IMR-90 (cell line): Measurements from ENCODE around the gene SCAMP2. TPM values are rescaled to one million over a fixed set of nuclear protein-coding genes. Genes with fewer than 3 reads are reported as not detected.

Source experiments
- ATAC-seq: fragments of 200-7000 bp; cut with Tn5 transposase; 2 replicates; pipeline ENCODE4 v1.9.1; 2020; ENCODE audit warnings: low read depth, mild to moderate bottlenecking, moderate library complexity
- BruUV-seq: library from RNA; stranded (reverse); fragments of 400-500 nt; replicated peaks from 2 replicates; lab custom pipeline; 2021; lab: Mats Ljungman, UMichigan
- CTCF ChIA-PET: fragments of 300-600 bp; formaldehyde crosslinking; extraction: SDS; loops from one replicate; lab custom pipeline; 2021; ENCODE audit warnings: antibody characterized with exemption; lab: Yijun Ruan, JAX
- POLR2A ChIA-PET: fragments of 300-600 bp; sonication (Branson Sonifier 250); formaldehyde crosslinking; loops from one replicate; lab custom pipeline; 2022; ENCODE audit warnings: antibody characterized with exemption; ENCODE audit not compliant: unreplicated experiment; lab: Charles Lee
- DNase-seq: peaks from one replicate; pipeline ENCODE4 v3.0.0; 2013
- H2AFZ ChIP-seq: replicated peaks from 2 replicates; pipeline ENCODE3; 2013; ENCODE audit warnings: low read length, mild to moderate bottlenecking; ENCODE audit not compliant: poor library complexity
- H2AK5ac ChIP-seq: 2 replicates; pipeline ENCODE4 v1.6.1; 2013; ENCODE audit warnings: low read depth, low read length, inconsistent platforms
- H2AK9ac ChIP-seq: replicated peaks from 2 replicates; pipeline ENCODE3; 2013; ENCODE audit warnings: mild to moderate bottlenecking, low read depth, low read length, moderate library complexity; ENCODE audit not compliant: poor library complexity
- H2BK120ac ChIP-seq: 2 replicates; pipeline ENCODE4 v1.6.1; 2013; ENCODE audit warnings: low read depth, low read length, inconsistent platforms
- H2BK15ac ChIP-seq: 3 replicates; pipeline ENCODE4 v1.6.1; 2013; ENCODE audit warnings: low read depth, low read length, inconsistent platforms
- H2BK20ac ChIP-seq: 2 replicates; pipeline ENCODE4 v1.6.1; 2013; ENCODE audit warnings: low read depth, mild to moderate bottlenecking, inconsistent platforms, low read length, moderate library complexity
- H2BK5ac ChIP-seq: 2 replicates; pipeline ENCODE4 v1.6.1; 2013; ENCODE audit warnings: mild to moderate bottlenecking, low read depth, low read length, inconsistent platforms; ENCODE audit not compliant: poor library complexity, severe bottlenecking
- H3K14ac ChIP-seq: replicated peaks from 2 replicates; pipeline ENCODE4 v1.6.1; 2013; ENCODE audit warnings: low read depth, low read length, inconsistent platforms
- H3K18ac ChIP-seq: 2 replicates; pipeline ENCODE4 v1.6.1; 2013; ENCODE audit warnings: low read depth, low read length, control low read depth
- H3K23ac ChIP-seq: 2 replicates; pipeline ENCODE4 v1.6.1; 2013; ENCODE audit warnings: low read depth, low read length, inconsistent platforms
- H3K27ac ChIP-seq: 2 replicates; pipeline ENCODE4 v1.5.1; 2013; ENCODE audit warnings: mild to moderate bottlenecking, control low read depth, low read length; ENCODE audit not compliant: insufficient read depth
- H3K27me3 ChIP-seq: 2 replicates; pipeline ENCODE4 v1.6.1; 2013; ENCODE audit warnings: low read length; ENCODE audit not compliant: control insufficient read depth, insufficient read depth
- H3K36me3 ChIP-seq: 2 replicates; pipeline ENCODE4 v1.6.1; 2013; ENCODE audit warnings: low read length, mixed read lengths; ENCODE audit not compliant: control insufficient read depth, insufficient read depth
- H3K4ac ChIP-seq: 2 replicates; pipeline ENCODE4 v1.6.1; 2013; ENCODE audit warnings: low read depth, low read length, inconsistent platforms
- H3K4me1 ChIP-seq: 2 replicates; pipeline ENCODE4 v1.6.1; 2013; ENCODE audit warnings: low read length, mixed read lengths; ENCODE audit not compliant: control insufficient read depth, insufficient read depth
- H3K4me2 ChIP-seq: 2 replicates; pipeline ENCODE4 v1.6.1; 2013; ENCODE audit warnings: low read depth, mild to moderate bottlenecking, control low read depth, low read length, moderate library complexity
- H3K4me3 ChIP-seq: 2 replicates; pipeline ENCODE4 v1.5.1; 2013; ENCODE audit warnings: low read depth, mild to moderate bottlenecking, control low read depth, low read length, moderate library complexity; ENCODE audit not compliant: insufficient read depth
- H3K56ac ChIP-seq: 2 replicates; pipeline ENCODE4 v1.6.1; 2013; ENCODE audit warnings: low read length, inconsistent platforms; ENCODE audit not compliant: insufficient read depth; ENCODE audit errors: extremely low read depth
- H3K79me1 ChIP-seq, 2 experiments: 2 replicates each; pipeline ENCODE4 v1.6.1; 2013; ENCODE audit warnings: low read length in 2 of 2, inconsistent platforms in 1 of 2, low read depth in 1 of 2
- H3K9ac ChIP-seq: 2 replicates; pipeline ENCODE4 v1.6.1; 2013; ENCODE audit warnings: low read depth, low read length, control low read depth
- H3K9me1 ChIP-seq: 2 replicates; pipeline ENCODE4 v1.6.1; 2013; ENCODE audit warnings: low read length, inconsistent platforms; ENCODE audit not compliant: insufficient read depth
- H3K9me3 ChIP-seq: 2 replicates; pipeline ENCODE4 v1.6.1; 2013; ENCODE audit warnings: low read length; ENCODE audit not compliant: control insufficient read depth, insufficient read depth
- H4K20me1 ChIP-seq: 2 replicates; pipeline ENCODE4 v1.6.1; 2013; ENCODE audit warnings: low read length, inconsistent platforms; ENCODE audit not compliant: insufficient read depth
- H4K5ac ChIP-seq: 2 replicates; pipeline ENCODE4 v1.6.1; 2013; ENCODE audit warnings: mild to moderate bottlenecking, low read depth, low read length, control low read depth
- H4K8ac ChIP-seq, 2 experiments: 2 replicates each; pipeline ENCODE4 v1.6.1; 2013; ENCODE audit warnings: low read depth in 2 of 2, low read length in 2 of 2, control low read depth in 1 of 2, inconsistent platforms in 1 of 2
- H4K91ac ChIP-seq: 2 replicates; pipeline ENCODE4 v1.6.1; 2013; ENCODE audit warnings: low read depth, low read length, inconsistent platforms; ENCODE audit not compliant: insufficient read depth
- BHLHE40 ChIP-seq: fragments of 150-350 bp; IDR thresholded peaks from 2 replicates; pipeline ENCODE4 v1.6.1; 2016; ENCODE audit warnings: mild to moderate bottlenecking, low read depth, low read length
- CEBPB ChIP-seq: IDR thresholded peaks from 2 replicates; pipeline ENCODE4 v1.6.1; 2012; ENCODE audit warnings: low read depth, low read length, improper control_type of control experiment
- CHD1 ChIP-seq: IDR thresholded peaks from 2 replicates; pipeline ENCODE4 v1.6.1; 2012; ENCODE audit warnings: low read depth, low read length, improper control_type of control experiment
- CTCF ChIP-seq: conservative IDR thresholded peaks from 2 replicates; pipeline ENCODE4 v1.5.1; 2012; ENCODE audit warnings: mild to moderate bottlenecking, low read depth, low read length, improper control_type of control experiment
- ELK1 ChIP-seq: fragments of 150-350 bp; IDR thresholded peaks from 2 replicates; pipeline ENCODE4 v1.6.1; 2016; ENCODE audit warnings: low read depth, mild to moderate bottlenecking, low read length, moderate library complexity, borderline replicate concordance
- FOS ChIP-seq: fragments of 150-350 bp; IDR thresholded peaks from 2 replicates; pipeline ENCODE4 v1.6.1; 2016; ENCODE audit warnings: low read depth, low read length
- MAFK ChIP-seq: IDR thresholded peaks from 2 replicates; pipeline ENCODE4 v1.6.1; 2012; ENCODE audit warnings: low read depth, low read length, improper control_type of control experiment
- MAZ ChIP-seq: IDR thresholded peaks from 2 replicates; pipeline ENCODE4 v1.6.1; 2012; ENCODE audit warnings: low read depth, mild to moderate bottlenecking, low read length, improper control_type of control experiment, moderate library complexity, borderline replicate concordance
- MXI1 ChIP-seq: IDR thresholded peaks from 2 replicates; pipeline ENCODE4 v1.6.1; 2012; ENCODE audit warnings: low read depth, mild to moderate bottlenecking, low read length, moderate library complexity, borderline replicate concordance
- NFE2L2 ChIP-seq: fragments of 150-350 bp; IDR thresholded peaks from 2 replicates; pipeline ENCODE4 v1.6.1; 2016; ENCODE audit warnings: low read depth, mild to moderate bottlenecking, low read length
- POLR2A ChIP-seq: IDR thresholded peaks from 2 replicates; pipeline ENCODE4 v1.6.1; 2012; ENCODE audit warnings: mild to moderate bottlenecking, low read depth, low read length
- RAD21 ChIP-seq: IDR thresholded peaks from 2 replicates; pipeline ENCODE4 v1.6.1; 2012; ENCODE audit warnings: low read length, improper control_type of control experiment
- RCOR1 ChIP-seq: IDR thresholded peaks from 2 replicates; pipeline ENCODE4 v1.6.1; 2012; ENCODE audit warnings: mild to moderate bottlenecking, low read length, improper control_type of control experiment; ENCODE audit not compliant: insufficient replicate concordance
- RFX5 ChIP-seq: IDR thresholded peaks from 2 replicates; pipeline ENCODE4 v1.8.0; 2012; ENCODE audit warnings: low read depth, mild to moderate bottlenecking, low read length, moderate library complexity
- SMC3 ChIP-seq: fragments of 150-350 bp; IDR thresholded peaks from 2 replicates; pipeline ENCODE4 v1.6.1; 2016; ENCODE audit warnings: low read depth, mild to moderate bottlenecking, antibody characterized with exemption, low read length, moderate library complexity
- USF2 ChIP-seq: fragments of 150-350 bp; IDR thresholded peaks from 2 replicates; pipeline ENCODE4 v1.6.1; 2017; ENCODE audit warnings: mild to moderate bottlenecking, antibody characterized with exemption, low read length, low read depth
- WGBS, 2 experiments: methylation state at CpG; one replicate each; pipeline versions ENCODE4 v1.1.5 to v1.1.7; 2013; ENCODE audit warnings: missing lambda C conversion rate in 2 of 2; ENCODE audit not compliant: insufficient read length in 1 of 2; ENCODE audit errors: extremely low coverage in 2 of 2; 5-methylcytosine and 5-hydroxymethylcytosine counted together
- dilution Hi-C: fragments of 300-500 bp; cut with HindIII; formaldehyde crosslinking; loops from one replicate; pipeline ENCODE4 v1.14.3; 2018; ENCODE audit warnings: low sequenced_read_pairs; ENCODE audit not compliant: unreplicated experiment
- in situ Hi-C: fragments of 300-500 bp; cut with MboI; formaldehyde crosslinking; loops from 3 replicates; pipeline ENCODE4 v1.14.3; 2019; ENCODE audit warnings: low sequenced_read_pairs, inconsistent platforms, mixed read lengths
- intact Hi-C: fragments of 100-400 bp; cut with micrococcal nuclease; formaldehyde crosslinking; loops from 2 replicates; pipeline ENCODE4 v1.10.0; 2022
- polyA plus RNA-seq, 3 experiments: library from polyadenylated mRNA; depleted of rRNA; stranded (reverse); fragments of >200 nt; gene quantifications; 2 replicates each; pipeline ENCODE4 v1.2.3, GENCODE V29; 2012; ENCODE audit warnings: low replicate concordance in 1 of 3
- total RNA-seq: library from RNA; depleted of rRNA; stranded (reverse); fragments of >200 nt; gene quantifications from 2 replicates; pipeline ENCODE4 v1.2.3, GENCODE V29; 2012

The SCAMP2 gene
- total and polyA plus RNA-seq, 2 of the 4 experiments (the other 2 are of a cell fraction): 25.8 to 111 TPM

- Histone ChIP-seq H2AK9ac (no peak overlapping the region), H3K4me2 (no peak overlapping the region), H3K27me3 (no peaks in the 10 kb centered on the region), H2AFZ (no peak overlapping the region), H3K18ac (no peak overlapping the region), H3K9me3 (no peaks in the 10 kb centered on the region), H2BK20ac (no peak overlapping the region), H3K4ac (no peak overlapping the region), H3K4me3 (no peak overlapping the region), H4K20me1 (no peaks in the 10 kb centered on the region; the same call in 1 of the 2 replicates), H3K56ac (no peak overlapping the region), H3K9ac (no peak overlapping the region), H3K9me1 (no peaks in the 10 kb centered on the region), H3K79me1 (0 out of 4 replicates have a peak, but pooled peaks cover 0 to 2% of the 10 kb centered on the region in 2 experiments), H2BK120ac (no peak overlapping the region), H3K14ac (no peak overlapping the region), H2BK5ac (no peak overlapping the region), H3K23ac (no peak overlapping the region), H3K4me1 (0 out of 2 replicates have a peak, but pooled peaks cover 2% of the 10 kb centered on the region), H3K36me3 (peaks cover 35% of the 10 kb centered on the region), H4K91ac (no peak overlapping the region), H3K27ac (no peak overlapping the region), H2AK5ac (no peak overlapping the region), H2BK15ac (no peak overlapping the region), H4K8ac (no peak overlapping the region), H4K5ac (no peak overlapping the region)
- intact Hi-C loops: no loop called here
- no TSS peak for BruUV-seq
- DNase-seq (no peak), ATAC-seq (no peak)
- in situ Hi-C loops: no loop called here
- 86% methylated on average over 3 of the region's 8 CpGs; no CpG with 5 or more reads in 1 of the 2 experiments for WGBS, 2 experiments
- dilution Hi-C loops: no loop called here
- ChIA-PET CTCF (interaction anchor here (1.2 to 2.3 kb wide), 2 partner anchors 19 to 30 kb away, joined by 3 to 7 read pairs; no protein-coding TSS in a partner anchor), POLR2A (no interaction called here)
- TF ChIP-seq RAD21: no peak
- no peak for TF ChIP-seq ELK1
- TF ChIP-seq CEBPB: no peak
- TF ChIP-seq USF2: no peak
- no peak for TF ChIP-seq FOS
- no peak for TF ChIP-seq NFE2L2
- TF ChIP-seq POLR2A: no peak
- no peak for TF ChIP-seq MAZ
- TF ChIP-seq SMC3: no peak
- TF ChIP-seq MAFK: no peak
- TF ChIP-seq MXI1: no peak
- no peak for TF ChIP-seq BHLHE40
- TF ChIP-seq CHD1: no peak
- TF ChIP-seq CTCF: no peak
- no peak for TF ChIP-seq RCOR1
- TF ChIP-seq RFX5: no peak
Measured at GRCh38 chr15:74920456-74920855, 47.3 kb upstream of the SCAMP2 start.
